HG02852 (cell line): ENCODE measurements around the gene SRBD1.

ENCODE experiments used
- ATAC-seq: cut with Tn5 transposase; IDR thresholded peaks from one replicate; pipeline ENCODE4 v1.9.1; 2021; ENCODE audit warnings: mild to moderate bottlenecking, moderate library complexity; ENCODE audit not compliant: unreplicated experiment

SRBD1 gene

DNA sequence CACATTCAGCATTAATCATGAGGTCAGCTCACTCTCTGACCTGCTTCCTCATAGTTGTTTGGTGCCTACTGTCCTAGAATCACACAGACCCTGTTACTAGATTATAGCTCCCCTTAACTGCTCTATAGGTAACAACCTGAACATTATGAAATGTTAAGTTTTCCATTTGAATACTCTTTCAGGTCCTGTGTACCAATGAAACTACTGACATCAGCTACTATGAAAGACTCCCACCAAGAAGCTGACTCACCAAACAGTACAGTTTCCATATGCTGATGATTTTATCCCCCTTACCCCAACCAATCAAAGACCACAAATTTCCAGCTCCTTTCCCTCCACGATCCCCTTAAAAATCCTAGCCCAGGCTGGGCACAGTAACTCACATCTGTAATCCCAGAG is 56.3 kb downstream of the SRBD1 start:
- ATAC-seq: no peak

DNA sequence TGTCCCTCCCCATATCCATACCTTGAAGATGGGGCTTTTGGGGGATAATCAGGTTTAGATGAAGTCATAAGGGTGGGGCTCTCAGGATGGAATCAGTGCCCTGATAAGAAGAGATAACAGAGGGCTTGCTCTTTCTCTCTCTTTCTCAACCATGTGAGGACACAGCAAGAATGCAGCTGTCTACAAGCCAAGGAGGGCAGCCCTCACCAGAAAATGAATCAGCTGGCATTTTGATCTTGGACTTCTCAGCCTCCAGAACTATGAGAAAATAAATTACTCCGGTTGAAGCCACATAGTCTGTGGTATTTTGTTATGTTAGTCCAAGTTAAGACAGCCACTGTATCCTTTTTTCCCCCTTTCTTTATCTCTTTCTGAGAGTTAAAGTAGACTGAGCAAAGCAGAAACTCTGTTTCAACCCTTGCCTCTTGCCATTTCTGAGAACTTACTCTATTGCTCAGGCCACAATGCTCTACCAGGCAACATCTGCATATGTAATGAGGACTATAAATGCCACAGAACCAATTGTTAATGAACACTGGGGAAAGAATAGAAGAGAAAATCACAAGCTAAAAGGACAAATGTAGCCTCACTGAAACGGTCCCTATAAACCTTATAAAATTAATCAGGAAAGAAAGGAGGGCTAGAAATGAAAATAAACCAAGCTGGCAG is 56.9 kb downstream of the SRBD1 start:
- no peak for ATAC-seq

DNA sequence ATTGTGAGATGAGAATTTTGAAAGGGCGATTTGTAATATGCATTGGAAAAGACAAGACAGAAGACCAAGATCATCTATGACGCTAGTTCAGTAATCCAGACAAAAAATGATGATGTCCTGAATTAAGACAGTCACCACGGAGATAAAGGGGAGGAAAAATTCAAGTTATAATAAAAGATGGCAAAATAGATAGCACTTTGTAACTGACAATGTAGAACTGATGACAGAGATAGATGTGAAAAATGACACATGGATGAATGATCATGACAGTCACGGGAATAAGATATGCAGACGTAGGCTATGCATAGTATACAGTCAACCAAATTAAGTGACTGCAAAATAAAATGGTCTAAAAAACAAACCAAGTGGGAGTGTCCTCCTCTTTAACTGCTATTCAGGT is 59.2 kb downstream of the SRBD1 start:
- no peak for ATAC-seq

DNA sequence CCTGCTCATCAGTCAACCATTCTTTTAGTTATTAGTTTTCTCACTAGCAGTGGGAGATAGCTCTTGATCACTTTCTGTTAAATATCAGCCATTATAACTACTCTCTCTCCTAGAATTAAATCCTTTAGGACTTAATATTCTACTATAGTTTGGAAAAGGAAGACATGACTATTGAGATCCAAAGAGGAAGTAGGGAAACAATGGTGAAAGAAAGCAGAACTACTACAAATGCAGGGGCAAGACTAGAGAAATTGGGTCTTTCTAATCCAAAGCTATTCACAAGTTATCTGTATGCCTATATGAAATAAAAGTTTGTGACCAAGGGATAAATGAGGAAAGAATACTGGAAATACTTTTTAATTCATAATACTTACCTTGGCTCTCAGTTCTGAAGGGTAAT is 65.1 kb downstream of the SRBD1 start:
- no peak for ATAC-seq

DNA sequence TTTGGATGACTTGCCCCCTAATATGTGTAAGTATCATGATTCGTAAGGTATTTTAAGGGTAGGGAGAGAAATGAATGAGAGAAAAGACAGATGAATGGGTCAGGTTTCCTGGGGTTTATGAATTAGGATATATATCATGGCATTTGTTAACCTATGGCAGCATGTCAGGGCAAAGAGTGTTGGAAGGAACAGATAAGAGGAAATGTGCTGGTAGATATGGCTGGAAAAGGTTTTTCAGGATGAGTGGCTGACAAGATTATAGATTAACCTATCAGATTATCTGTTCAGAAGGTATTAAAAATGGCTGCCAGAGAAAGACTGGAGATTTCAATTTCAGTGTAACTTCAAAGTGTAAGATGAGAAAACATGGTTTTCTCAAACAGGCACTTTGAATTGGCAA is 67.8 kb downstream of the SRBD1 start:
- ATAC-seq: no peak

DNA sequence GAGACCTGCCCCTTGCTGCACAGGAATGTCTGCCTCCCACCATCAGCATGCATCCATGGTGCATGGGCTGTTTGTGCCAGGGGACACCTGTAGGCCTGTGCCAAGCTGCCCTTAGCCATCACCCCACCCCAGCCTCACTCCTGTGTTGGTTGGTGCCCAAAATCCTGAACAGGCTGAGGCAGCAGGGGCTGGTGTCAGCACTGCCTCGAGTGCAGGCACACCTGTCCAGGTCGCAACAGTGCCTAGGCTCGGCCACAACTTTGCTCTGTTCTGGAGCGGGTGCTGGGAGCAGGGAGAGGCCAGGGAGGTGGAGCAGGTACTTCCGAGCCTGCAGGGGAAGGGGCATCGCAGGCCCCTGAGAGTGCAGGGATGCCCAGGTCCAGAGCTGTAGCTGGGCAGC is 69.1 kb downstream of the SRBD1 start:
- no peak for ATAC-seq

DNA sequence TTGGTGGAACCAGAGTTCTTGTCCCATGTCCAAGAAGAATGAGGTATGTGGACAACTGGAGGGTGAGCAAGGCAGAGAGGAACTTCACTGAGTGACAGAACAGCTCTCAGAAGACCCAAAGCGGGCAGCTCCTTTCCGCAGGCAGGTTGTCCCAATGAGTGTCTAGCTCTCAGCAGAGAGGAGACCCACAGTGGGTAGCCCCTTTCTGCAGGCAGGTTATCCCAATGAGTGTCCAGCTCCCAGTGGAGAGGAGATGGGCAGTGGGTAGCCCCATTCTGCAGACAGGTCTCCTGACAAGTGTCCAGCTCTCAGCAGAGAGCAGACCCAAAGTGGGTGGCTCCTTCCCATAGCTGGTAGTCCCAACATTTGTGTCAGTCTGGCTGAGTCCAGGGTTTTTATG is 69.6 kb downstream of the SRBD1 start:
- no peak for ATAC-seq

DNA sequence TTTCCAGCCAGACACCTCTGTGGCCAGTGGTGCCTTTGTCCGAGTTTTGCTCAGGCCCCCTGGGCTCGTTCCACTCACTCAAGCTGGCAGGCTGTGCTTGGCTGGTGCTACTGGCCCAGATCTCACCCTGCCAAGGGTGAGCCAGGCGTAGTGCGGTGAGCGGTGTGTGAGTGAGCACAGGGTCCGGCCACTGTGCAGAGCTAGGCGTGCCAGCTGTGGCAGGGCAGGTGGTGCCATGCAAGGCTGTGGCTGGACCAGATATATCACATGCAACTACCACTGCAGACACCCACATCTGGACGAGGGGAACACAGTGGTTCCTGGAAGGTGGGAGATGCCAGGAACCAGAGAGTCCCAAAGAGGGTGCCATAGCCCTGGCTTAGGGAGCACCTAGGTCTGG is 70.1 kb downstream of the SRBD1 start:
- ATAC-seq: no peak

DNA sequence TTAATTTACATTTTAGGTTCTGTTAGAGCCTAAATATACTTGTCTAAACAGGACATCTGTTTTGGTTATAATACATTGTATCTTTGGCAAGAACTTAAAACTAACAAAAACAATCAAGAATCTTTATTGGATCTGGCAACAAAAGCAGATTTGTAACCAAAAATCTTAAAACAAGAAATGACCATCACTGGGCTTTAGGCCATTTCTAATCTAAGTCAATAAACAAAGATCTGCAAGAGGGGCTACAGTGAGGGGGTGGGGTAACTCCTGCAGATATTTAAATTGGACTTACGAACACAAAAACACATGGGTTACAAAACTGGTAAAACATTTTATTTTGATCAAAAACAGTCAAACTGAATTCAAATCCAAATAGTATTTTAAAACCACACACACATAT is 77.3 kb downstream of the SRBD1 start:
- no peak for ATAC-seq

DNA sequence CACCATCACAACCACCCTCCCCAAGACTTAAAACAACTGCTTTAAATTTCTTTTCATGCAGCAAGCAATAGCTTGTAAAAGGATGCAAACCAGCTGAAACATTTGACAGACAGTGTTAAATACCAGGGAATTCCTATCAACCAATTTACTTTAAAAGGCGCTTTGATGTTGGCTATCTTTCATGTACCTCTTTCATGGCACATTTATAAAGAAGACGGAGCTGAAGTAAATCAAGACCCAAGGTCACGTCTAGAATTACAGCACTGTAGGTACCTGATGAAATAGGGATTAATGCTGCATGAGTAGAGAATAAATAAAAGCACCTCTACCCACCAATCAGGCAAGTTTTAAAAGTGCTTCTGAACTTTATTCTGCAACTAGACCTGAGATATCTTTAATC is 78.9 kb downstream of the SRBD1 start:
- no peak for ATAC-seq

DNA sequence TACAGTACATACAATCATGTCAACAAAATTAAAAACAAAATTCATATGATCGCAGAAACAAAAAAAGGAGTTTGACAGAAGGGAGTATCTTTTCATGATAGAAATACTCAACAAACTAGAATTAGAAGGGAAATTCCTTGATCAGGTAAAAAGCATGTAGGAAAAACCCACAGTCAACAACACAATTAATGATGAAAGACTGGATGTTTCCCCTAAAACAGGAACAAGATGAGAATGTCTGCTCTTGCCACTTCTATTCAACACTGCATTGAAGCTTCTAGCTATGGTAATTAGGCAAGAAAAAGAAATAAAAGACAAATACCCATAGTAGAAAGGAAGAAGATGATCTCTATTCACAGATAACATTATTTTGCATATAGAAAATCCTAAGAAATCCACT is 87.1 kb downstream of the SRBD1 start:
- no peak for ATAC-seq

DNA sequence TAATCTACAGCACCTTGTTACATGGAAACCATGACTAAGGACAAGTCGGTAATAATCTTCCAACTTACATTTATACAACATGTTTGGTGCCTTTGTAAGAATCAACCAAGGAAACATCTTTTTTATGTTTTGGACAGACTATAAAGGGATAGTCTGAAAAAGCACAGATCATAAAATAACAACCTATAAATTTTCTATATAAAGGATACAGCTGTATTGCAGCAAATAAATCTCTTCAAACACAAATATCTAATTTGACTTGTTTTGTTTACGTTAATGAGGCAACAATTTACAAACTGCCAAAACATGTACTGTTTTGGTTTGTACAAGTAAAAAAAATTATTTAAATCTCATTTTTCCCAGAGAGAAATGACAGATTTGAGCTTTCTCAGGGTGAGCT is 92.5 kb downstream of the SRBD1 start:
- ATAC-seq: no peak

DNA sequence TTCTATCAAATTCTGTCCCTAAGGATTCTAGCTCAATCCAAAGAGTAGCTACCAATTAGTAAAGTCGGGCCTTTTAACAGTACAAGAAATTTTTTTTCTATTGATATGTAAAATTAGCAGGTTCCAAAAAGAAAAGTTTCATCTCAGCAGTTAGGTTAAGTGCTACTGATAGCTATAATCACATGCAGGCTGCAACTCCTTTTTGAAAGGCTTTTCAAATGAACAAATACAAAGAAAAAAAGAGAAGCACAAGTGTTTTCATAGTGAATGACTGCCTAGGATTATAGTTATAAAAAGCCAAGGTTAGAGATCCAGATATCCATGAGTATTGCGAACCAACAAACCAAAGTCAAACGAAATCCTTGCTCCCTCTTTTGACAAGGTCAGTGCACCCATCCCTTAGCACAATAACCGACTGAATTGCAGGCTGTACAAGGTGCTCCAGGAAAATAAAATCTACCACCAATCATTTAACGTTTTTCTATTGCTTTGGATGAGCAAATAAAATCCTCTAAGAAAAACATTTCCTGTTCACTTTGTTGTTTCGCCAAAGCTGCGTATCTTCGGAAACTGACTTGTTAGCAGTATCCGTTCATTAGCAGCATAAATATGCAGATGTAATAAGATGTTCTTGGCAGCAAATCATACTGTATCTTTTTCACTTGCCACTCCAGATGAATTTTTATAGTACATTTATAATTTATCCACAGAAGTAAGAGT is 100.2 kb downstream of the SRBD1 start:
- ATAC-seq: no peak

DNA sequence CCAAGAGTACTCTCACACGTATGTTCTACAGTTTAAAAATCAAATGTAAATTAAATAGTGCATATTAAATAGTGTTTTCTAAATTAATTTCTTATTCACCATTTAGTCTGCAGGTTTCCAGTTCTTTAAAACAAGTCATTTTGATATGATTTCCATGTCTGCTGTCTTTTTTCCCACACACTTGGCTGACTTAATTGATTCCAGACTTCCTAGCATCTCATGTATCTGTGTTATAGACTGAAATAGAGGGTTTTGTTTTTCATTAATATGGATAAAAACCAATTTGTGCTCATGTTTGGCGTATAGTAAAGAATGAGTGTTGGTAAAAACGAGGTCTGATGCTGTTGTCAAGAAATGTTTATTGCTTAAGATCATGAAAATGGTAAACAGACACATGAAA is 104.3 kb downstream of the SRBD1 start:
- no peak for ATAC-seq

DNA sequence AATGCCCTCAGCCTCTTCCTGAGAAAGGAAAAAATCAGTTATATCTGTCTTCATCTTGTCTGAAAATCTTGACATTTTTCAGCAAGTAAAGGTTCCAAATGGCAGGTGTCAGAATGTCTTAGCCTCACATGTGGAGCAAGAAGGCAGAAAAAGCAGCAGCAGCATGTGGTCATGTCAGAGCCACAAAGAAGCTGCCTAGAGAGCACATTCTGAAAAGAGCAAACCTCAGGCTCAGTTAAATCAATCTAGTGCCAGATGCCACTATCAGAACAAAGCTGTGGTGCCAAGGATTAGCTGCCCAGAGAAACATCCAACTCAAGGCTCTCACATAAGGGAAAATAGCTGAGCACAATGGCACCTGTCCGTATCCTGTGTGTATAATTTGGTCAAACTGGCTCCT is 105.9 kb downstream of the SRBD1 start:
- ATAC-seq: no peak

DNA sequence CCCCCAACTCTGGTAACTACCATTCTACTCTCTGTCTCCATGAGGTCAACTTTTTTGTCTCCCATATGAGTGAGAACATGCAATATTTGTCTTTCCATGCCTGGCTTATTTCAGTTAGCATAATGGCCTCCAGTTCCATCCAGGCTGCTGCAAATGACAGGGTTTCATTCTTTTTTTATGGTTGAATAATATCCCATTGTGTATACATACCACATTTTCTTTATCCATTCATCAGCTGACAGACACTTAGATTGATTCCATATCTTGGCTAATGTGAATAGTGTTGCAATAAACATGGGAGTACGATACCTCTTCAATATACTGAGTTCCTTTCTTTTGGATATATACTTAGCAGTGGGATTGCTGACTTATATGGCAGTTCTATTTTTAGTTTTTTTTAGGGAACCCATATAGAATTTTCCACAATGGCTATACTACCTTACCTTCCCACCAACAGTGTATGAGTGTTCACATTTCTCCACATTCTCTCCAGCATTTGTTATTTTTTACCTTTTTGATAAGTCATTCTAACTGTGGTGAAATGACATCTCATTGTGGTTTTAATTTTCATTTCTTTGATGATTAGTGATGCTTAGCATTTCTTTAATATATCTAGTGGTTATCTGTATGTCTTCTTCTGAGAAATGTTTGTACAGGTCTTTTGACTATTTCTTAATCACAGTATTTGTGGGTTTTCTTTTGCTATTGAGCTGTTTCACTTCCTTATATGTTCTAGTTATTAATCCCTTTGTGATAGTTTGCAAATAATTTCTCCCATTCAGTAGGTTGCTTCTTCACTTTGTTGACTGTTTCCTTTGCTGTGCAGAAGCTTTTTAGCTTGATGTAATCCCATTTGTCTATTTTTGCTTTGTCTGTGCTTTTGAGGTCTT is 112.2 kb downstream of the SRBD1 start:
- no peak for ATAC-seq

DNA sequence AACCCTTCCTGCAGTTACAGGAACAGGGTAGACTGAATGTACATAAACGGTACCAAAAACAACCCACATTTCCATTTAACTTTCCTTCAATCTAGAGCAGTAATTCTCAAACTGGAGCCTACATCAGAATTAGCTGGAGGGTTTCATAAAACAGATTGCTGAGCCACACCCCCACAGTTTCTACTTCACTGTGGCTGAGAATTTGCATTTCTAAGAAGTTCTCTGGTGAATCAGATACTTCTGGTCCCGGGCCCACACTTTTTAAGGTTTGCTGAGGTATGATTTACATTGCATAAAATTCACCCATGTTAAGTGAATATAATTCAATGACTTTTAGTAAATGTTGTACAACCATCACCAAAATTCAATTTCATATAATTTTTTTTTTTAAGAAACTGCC is 113.7 kb downstream of the SRBD1 start:
- peak; percentile 75 for ATAC-seq

DNA sequence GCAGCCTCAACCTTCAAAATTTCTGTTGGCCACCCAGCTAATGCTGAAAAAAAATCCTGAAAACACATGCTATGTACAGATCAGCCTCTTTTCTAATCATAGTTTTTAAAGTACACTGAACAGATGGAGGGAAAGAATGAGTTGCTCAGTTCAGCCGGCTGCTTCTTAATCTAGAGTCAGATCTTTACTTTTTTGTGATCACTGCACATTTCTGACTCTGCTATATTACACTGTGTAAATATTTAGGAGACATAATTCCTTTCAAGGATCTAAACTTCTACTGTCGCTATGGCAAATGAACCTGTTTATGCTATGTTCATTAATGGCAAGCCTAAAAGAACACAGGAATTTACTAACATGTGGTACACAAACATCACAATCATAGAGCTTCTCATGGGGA is 114.2 kb downstream of the SRBD1 start:
- no peak for ATAC-seq

DNA sequence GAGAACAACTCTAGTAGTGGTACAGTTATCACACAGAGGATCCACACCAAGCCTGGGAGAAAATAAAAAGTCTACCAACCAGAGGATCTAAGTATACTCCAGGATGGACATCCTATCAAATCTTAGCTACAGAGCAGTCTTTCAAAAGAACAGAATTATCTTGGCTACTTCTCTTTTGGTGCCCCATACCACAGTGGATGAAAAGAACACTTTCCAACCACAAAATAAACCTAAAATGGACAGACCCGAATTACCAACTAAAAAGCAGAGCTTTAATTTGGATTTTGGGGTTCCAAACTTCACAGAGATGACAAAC is 116.1 kb downstream of the SRBD1 start:
- ATAC-seq: no peak

DNA sequence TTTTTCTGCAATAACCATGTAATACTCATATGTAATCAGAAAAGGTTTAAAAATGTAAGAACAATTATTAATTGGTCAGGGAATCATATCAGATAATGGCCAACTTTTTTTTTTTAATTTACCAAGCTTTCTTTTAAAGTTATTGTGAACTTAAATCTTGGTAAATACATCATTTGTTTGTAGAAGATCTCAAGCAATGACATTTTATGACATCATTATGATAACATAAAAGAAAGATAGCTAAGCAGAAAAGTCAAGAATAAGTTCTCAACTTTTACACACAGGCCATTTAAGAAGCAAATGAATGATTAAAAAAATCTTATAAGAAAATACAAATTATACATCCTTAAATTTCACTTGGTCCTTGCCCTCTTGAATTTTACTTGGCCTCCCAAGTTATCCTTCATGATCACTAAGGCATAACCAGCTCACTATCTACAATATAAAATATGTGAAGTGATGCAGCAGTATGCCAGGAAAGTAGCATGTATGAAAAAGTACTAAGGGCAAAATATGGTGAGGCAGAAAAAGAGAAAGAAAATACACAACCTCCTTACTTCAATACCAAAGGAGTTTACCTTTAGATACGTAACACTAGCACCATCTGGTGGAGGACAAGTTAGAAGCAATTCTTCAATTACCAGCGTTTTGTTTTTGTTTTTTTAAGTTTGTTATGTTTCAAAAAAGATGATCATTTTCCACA is 116.6 kb downstream of the SRBD1 start:
- ATAC-seq: no peak

DNA sequence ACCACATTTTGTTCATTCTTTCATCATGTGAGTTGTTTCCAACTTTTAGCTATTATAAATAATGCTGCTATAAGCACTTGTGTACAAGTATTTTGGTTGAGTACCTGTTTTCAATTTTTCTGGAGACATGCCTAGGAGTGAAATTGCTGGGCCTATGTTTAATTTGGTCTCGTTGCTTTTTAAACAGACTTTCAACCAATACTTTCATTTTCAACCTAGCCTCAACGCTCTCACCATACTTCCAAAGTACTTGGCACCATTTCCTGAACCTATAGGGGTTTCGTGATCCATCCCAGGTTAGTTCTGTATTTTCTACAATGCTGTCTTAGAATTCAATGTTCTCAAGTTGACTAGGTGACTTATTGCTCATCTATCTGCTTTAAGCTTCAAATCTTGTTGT is 126.1 kb downstream of the SRBD1 start:
- no peak for ATAC-seq

DNA sequence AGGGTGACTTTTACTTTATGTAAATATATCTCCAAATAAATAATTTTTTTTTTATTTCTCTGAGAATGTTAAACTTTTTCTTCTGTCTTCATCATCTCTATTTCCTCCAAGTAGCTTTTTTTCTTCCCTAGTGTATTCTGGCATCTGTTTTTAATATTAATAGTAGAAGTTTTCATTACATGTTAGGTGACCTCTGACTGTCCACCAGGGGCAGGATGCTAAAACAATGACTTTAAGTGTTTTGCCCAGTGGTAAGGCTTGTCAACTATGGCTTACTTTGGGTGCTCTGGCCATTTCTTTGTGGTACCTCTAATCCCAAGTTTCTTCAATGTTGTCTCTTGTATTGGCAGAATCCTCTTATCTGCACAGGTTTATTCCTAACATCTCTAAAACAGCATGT is 127.1 kb downstream of the SRBD1 start:
- ATAC-seq: no peak
